ENCODE data around the gene PLCL2.
"Not testable (repeated sequence)": the region's sequence is repeated elsewhere in the genome, so short reads cannot be mapped to it uniquely, and the experiment has no call there.

PLCL2 gene

DNA sequence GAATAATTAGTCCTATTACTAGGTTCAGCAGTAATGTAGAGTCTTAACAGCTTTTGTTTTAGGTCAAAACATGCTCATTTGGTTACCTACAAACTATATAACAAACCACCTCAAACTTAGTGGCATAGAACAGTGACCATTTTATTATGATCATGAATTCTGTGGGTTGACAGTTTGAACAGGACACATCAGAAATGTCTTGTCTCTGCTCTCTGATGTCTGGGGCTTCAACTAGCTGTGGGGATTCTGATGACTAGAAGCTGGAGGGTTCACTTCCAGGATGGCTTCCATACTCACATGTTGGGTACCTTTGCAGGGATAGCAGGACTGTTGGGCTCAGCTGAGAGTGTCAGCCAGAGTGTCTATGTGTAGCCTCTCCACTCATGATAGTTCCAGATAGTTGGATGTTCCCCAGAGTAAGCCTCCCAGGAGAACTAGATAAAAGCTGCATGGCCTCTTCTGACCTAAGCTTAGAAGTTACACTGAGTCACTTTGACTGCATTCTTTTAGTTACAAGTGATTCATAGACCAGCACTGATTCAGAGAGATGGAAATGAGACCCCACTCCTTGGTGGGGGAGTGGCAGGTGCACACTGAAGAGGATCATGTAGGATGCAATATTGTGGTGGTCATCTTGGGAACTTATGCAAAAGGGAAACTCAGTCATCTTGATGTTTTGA lies 32.6 kb downstream of the PLCL2 start:
- DNase-seq (ENCODE audit: low read depth in 2 of 2): no peak

DNA sequence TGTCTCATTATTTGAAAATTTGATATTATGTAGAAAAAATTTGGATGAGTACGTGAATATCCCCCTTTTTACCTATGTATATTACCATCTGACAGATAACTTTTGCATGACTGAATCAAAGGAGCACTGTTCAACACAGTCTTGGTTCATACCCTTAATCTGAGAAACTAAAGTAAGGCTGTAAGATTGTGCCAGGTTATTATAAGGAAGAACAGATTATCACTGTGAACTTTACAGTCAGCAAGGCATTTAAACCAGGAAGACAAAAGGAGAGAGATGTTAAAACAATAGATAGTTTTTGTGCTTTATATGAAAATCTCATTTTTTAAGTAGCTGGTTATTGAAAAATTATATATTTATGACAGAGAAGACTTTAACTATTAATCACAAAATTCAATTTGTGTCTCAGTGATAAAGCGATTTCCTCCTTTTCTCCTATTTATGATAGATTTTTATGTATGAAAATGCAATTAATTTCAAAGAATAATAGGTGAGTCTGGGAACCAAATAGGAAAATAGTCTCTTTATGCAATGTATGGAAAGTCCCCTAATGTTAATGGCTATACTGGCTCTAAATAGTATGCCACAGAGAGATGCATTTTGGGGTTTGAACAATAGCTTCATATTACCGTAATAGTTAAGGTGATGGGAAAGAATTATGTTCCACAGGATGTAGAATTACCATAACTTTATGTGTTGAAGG lies 33.4 kb downstream of the PLCL2 start:
- DNase-seq (ENCODE audit: low read depth in 2 of 2): no peak

DNA sequence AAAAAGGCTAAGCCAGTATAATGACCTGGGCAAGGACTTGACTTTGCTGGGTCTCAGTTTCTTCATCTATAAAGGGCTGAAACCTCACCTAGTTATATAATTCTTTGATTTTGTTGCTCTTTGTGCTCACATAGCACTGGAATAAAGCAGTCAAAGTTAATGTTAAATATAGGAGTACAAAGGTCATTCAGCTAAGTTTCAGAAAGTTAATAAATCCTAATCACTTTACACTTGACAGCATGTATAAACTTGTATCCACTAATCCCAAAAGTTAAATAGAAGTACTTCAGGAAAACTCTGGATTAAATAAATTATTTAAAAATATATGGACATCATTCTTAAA lies 33.9 kb downstream of the PLCL2 start:
- no peak for DNase-seq (ENCODE audit: low read depth in 2 of 2)

DNA sequence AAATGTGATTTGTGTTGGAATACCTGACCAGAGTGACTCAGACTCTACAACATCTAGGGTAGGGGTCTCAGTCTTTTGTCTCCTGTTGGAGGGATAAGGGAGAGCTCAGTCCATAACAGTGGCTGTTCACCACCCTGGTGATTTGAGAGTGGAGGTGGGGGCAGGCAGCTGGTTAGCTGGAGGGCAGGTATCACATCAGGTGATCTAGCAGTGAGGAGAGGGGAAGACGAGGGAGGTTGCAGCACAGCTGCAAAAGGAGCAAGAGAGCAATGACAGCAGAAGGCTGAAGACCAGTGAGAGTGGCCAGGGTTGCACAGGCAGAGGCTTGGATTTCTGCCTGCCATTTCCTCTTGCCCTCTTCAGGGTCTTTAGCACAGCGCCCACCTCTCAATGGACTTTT lies 38.4 kb downstream of the PLCL2 start:
- DNase-seq (ENCODE audit: low read depth in 2 of 2): no peak

DNA sequence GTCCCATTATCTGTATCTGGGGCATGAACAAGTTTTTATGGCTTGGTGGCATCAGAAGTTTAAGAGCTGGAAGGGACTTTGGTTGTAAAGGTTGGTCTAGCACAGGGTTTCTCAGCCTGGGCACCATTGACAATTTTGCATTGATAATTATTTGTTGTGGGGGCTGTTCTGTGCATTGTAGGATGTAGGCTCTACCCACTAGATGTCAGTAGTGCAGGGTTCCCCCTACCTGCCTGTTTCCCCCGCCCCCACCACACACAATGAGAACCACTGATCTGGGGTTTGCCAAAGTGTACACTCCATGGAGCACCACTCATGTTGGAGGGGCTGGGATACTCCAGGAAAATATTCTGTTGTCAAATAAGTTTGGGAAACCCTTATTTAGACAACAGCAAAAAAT lies 42.7 kb downstream of the PLCL2 start:
- no peak for DNase-seq (ENCODE audit: low read depth in 2 of 2)

DNA sequence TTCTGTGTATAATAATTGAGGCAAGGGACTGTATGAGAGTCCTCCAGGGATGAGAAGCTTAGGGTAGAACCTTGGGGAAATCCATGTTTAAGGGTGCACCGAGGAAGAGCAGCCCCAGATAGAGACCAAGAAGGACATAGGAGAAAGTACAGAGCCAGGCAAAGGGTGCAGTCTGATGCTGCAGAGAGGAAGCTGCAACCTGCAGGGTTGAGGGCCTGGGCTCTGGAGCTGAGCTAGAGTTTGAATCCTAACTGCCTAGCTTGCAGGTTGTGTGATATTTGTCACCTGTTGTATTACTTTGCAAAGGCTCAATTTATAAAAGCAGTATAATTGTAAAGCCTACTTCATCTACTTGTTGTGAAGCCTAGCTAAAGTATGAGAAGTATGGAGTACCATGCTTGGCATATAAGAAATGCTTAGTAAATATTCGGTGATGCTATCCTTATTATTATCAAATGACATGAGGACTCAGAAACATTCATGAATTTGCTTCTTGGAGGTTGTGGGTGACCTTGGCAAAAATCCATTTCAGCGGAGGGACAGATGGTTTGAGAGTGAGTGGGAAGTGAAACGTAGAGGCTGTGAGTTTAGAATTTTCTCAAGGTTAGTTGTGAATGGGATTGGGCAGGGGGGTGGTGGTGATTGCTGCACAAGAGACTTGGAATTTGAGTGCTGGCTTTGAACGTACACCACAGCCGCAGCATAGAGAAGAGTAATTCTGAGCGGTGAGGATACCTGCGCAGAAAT lies 43.8 kb downstream of the PLCL2 start:
- no peak for DNase-seq (ENCODE audit: low read depth in 2 of 2)

DNA sequence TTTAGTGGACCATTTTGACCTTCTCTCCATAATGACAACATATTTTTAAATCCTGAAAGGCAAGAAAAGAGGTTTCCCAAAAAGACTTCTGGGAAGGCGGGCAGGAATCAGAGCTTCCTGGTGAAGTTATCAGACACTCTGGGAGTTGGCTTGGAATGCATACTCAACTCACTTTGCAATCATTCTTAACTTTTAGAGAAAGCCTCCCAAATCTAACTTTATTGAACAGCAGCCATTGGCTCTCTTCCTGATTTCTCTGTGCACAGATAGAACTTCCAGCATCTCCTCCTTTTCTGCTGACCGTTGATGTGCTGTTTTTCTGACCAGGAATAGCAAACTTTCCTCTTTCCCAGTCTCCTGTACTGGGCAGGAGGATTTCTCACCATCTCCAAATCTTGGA lies 44.6 kb downstream of the PLCL2 start:
- DNase-seq (ENCODE audit: low read depth in 2 of 2): no peak

DNA sequence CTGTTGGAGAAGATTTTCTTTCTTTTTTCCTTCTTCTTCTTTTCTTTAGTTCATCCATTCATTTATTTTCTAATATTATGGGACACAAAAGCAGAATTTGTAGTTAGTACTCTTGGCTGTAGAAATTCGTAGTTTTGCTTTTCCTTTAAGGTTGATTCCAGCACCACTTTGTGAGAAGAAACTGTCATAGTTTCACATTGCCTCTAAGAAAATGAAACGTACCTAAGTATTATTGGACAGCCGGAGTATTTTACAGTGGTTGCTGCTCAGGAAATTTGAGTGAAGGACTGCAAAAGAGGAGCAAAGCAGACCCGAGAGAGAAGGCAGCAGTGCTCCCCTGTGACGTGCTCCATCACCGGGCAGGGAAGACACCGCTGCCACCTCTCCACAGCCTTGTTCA lies 48.1 kb downstream of the PLCL2 start:
- DNase-seq (ENCODE audit: low read depth in 2 of 2): no peak

DNA sequence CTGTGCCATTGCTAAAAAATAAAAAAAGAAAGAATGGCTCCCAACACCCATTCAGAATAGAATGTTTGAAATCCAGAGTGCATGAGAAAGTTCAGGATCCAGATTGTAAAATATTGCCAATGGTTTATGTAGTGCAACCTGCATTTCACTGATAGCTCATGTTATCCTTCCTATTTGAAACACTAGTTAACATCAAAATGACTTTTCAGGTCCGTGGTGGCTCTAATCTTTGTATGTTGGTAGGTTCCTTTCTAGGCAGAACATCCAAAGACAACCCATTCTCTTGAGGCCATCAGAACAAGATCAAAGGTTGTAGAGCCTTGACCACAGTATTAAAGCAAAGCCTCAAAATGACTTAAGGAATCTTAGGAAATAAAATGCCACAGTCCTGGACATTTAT lies 51.0 kb downstream of the PLCL2 start:
- no peak for DNase-seq (ENCODE audit: low read depth in 2 of 2)

DNA sequence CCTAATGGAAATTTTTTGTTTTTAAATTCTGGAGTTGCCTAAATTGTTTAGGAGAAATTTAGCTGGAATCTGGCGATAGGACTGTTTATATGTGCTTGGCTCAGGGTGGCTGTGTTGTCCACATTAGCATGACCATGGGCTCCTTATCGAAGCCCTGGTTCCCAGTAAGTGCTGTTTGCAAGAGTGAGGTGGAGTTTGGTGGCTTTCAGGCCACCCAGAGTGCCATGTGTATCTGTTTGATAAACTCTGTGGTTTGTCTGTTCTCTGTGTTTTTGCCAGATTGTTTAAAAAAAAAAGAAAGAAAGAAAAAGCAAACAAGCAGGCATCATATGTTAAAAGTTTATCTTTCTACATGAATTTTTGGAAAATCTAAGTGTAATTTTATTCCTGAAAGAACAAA lies 51.5 kb downstream of the PLCL2 start:
- DNase-seq (ENCODE audit: low read depth in 2 of 2): no peak

DNA sequence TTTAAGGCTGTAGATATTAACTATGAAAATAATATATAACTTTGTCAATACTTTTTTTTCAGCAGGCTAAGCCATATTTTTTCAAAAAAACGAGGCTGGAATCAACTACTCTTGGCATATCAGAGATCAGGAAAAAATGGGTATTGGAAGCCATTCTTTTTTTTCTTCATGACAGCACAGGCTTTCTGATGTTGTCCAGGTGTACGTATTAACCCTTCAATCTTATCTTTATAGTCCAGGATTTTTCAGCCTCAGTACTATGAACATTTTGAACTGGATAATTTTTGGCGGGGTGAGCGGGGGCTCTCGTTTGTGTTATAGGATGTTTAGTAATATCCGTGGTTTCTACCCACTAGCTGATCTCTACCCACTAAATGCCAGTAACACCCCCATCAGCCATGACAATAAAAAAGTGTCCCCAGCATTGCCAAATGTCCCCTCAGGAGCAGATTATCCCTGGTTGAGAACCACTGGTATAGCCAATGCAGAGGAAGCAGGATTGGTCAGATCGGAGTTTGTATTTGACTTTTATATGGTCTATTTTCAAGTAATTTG lies 52.0 kb downstream of the PLCL2 start:
- no peak for DNase-seq (ENCODE audit: low read depth in 2 of 2)

DNA sequence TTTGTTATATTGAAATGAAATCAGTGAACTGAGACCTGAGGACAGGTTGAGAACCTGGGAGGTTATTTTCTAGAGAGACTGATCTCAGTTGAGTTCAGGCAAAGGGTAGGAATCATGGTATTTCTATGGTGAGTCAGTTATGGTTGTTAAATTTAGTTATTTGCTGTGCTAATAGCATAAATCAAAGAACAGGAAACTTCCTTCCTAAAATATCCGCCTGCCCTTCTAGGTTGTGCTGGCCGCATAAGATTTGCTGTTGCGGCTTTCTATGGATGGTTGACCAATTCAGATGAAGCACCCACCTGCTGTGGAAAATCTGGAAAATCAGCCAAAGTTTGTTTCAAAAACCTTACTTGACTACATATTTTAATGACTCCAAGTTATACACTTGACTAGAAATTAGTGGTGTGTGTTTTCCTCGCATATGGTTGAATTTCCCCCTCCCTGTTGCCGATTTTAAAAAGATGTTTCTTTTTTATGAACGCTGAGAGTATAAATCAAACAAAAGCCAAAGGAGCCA lies 52.6 kb downstream of the PLCL2 start:
- no peak for DNase-seq (ENCODE audit: low read depth in 2 of 2)

DNA sequence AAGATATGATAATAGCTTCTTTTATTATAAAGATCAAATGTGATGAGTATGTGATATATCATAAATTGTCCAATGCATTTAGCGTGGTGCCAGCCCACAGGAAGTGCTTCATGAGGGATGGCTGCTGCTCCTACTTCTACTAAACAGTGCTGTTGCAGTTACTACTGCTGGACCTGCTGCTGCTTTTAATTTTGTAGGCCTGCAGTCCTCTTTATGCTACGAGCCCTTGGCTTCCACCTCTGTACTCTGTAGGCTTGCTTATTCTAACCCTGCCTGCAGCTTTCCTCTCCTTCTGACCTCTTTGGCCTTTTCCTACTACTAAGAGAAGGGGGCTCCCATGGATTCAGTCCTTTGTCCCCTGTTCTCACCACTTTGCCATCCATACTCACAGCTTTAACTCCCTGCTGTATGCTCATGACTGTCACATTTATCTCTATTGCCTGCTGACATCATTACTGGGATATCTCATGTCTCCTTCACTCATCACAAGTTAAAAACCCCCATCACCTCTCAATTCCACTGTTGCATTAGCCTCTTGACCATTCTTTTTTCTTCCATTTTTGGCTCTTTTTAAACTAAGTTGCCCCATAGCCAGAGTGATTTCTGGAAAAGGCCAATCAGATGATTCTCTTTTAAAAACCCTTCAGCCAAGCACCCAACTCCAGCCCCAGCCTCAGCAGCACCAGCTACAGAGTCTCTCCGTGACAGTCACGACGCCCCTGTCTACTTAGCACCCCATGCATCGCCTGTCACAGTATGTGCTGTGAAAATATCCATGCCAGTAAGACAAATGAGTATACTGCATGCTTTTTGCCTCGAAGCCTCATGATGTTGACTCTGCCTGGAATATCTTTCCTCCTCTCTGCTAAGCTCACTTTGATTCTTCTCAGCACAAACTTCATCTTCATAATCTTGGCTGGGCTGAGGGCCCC lies 56.3 kb downstream of the PLCL2 start:
- no peak for DNase-seq (ENCODE audit: low read depth in 2 of 2)

DNA sequence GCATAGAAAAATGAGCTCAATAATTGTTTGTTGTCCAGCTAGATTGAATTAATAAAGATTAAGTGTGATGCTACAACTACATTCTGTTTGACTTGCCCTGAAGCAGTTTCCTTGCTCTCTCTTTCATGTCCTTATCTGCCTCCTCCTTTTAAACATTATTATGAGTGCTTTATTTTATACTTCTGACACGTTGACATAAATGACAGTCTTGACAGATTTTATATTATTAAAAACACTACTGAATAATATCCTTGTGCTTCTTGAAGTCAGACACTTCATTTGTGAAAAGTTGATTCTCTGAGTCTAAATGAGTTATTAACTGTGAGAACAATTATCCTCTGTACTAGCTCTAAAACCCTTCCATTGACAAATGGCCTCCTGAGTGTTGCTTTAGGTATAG lies 58.2 kb downstream of the PLCL2 start:
- DNase-seq (ENCODE audit: low read depth in 2 of 2): no peak

DNA sequence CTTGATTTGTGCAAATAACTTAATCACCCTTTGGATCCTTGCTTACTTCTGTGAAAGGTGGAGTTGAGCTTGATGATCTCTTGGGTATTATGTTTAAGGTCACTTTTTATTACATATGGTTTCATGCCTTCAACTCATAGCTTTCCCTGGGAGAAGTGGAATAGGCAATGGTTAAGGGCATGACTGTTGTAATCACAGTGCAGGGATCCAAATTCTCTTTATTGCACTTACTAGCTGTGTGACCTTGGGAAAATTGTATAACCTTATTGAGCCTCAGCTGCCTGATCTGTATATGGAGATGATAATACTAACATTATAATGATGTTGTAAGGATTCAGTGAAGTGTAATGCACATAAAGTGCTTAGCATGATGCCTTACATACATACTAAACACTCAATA lies 59.1 kb downstream of the PLCL2 start:
- no peak for DNase-seq (ENCODE audit: low read depth in 2 of 2)

DNA sequence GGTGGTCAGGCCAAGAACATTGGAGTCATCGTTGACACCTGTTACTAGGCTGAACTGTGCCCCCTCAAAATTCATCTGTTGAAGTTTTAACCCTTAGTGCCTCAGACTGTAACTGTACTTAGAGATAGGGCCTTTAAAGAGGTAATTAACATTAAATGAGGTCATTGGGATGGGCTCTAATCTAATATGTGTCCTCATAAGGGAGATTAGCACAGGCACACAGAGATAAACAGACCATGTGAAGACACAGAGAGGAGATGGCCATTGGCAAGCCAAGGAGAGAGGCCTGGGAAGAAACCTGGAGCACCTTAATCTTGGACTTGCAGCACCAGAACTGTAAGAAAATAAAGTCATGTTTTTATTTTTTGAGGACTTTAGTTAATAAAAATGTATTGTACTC lies 59.6 kb downstream of the PLCL2 start:
- DNase-seq (ENCODE audit: low read depth in 2 of 2): no peak

DNA sequence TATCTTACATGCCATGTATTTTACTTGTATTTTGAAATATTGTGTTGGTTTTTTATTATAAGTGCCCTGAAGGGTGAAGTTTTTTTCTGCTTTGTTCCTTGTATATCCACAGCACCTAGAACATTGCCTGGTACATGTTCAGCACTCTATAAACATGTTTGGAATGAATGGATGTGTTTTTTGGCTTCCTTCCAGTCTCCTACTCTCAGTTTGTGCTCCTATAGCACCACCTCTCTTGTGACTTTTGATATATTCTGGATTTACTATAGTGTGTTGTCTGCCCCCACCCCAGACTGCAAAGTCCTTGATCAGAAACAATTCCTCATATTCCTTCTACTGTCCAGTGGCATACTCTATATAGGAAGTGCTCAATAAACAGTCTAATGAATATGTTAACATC lies 60.6 kb downstream of the PLCL2 start:
- peak in 1 of 2 experiments; percentile 8 for DNase-seq (ENCODE audit: low read depth in 2 of 2)

DNA sequence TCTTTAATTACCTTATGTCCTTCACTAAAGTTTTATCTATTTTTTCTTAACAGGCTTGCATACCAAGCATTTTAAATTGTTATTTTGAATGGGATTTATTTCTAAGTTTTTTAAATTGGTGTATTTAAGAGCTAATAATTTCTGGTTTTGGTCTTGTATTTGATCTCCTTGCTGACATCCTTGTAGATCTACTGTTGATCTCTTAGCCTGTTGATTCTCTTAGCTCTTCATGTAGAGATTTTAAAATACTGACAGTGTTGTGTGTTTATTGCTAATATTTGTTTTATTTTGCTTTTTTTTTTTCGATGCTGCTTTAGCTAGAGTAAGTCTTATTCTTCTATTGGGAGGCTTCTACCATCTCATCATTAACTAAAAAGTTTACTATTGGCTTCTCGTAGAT lies 65.5 kb downstream of the PLCL2 start:
- no peak for DNase-seq (ENCODE audit: low read depth in 2 of 2)

DNA sequence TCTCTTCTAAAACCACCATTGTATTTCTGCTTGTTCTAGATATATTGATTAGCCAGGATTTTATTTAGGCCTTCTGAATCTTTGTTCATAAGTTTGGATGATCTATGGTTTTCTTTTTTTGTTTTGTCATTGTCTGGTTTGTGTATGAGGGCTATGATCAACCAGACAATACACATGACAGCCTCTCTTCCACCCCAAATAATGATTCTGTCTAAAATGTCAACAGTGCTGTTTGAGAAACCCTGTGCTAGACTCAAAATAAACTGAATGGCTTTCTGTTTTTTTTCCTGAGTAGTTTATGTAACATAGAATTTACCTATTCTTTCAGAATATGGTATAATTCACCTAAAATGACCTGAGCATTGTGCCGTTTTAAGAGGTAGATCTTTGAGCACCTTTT lies 66.1 kb downstream of the PLCL2 start:
- DNase-seq (ENCODE audit: low read depth in 2 of 2): no peak

DNA sequence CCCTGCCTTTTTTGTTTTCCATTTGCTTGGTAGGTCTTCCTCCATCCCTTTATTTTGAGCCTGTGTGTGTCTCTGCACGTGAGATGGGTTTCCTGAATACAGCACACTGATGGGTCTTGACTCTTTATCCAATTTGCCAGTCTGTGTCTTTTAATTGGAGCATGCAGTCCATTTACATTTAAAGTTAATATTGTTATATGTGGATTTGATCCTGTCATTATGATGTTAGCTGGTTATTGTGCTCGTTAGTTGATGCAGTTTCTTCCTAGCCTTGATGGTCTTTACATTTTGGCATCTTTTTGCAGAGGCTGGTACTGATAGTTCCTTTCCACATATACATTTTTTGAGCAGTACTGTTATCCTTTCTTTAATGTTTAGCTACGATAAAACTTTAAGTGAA lies 73.1 kb downstream of the PLCL2 start:
- not testable (repeated sequence) for DNase-seq (ENCODE audit: low read depth in 2 of 2)

DNA sequence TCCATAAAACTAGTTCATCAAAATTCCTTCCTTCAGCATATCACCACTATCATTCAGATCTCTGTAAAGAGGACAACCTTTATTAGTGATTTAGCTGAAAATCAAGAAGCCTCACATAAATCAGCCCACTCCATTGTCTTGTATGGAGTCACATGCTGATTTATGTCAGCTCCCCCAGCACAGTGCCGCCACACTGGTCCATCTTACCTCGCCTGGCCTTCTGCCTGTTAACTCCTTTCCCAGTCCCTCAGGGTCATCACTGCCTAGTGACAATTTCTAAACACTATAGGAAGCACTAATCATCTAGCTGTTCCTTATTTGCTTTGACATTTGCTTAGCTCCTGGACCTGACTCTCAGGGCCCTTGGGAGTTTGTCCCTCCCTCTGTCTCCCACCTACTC lies 75.4 kb downstream of the PLCL2 start:
- no peak for DNase-seq (ENCODE audit: low read depth in 2 of 2)
